Naive thymus-derived CD8-positive, alpha-beta T cell (primary cell): ENCODE measurements around the gene ACOT11. TPM values are rescaled to one million over a fixed set of nuclear protein-coding genes. Genes with fewer than 3 reads are reported as not detected.
A peak's percentile ranks its signal among the peaks of the same experiment; 100 is the strongest.

Source experiments
- ATAC-seq, 2 donors: fragments of 150-1000 bp; cut with Tn5 transposase in 1 of 2; sonication (Bioruptor Pico), chemical (Tn5 transposase) in 1 of 2; 1 replicate in 1 of 2; 2 replicates in 1 of 2; pipeline ENCODE4 v1.10.0; 2021; ENCODE audit warnings: mild to moderate bottlenecking in 2 of 2, moderate library complexity in 2 of 2
- POLR2A ChIA-PET: fragments of 350-600 bp; sonication (Branson Sonifier 250); formaldehyde crosslinking; loops from one replicate; lab custom pipeline; 2021; ENCODE audit warnings: antibody characterized with exemption; lab: Charles Lee
- DNase-seq, 10 donors: peaks; one replicate each; pipeline versions ENCODE4 v3.0.0 to v3.0.0-alpha.2; 2020 to 2022
- H3K27ac Mint-ChIP-seq, 10 donors: one replicate each; pipeline ENCODE4 v1.8.0; 2020 to 2022; ENCODE audit warnings: mild to moderate bottlenecking in 10 of 10, mixed read lengths in 10 of 10, moderate library complexity in 4 of 10, inconsistent platforms in 1 of 10
- H3K27me3 Mint-ChIP-seq, 5 donors: one replicate each; pipeline ENCODE4 v1.8.0; 2021 to 2022; ENCODE audit warnings: mixed read lengths in 5 of 5
- H3K36me3 Mint-ChIP-seq, 3 donors: one replicate each; pipeline ENCODE4 v1.8.0; 2020 to 2022; ENCODE audit warnings: mixed read lengths in 3 of 3, mild to moderate bottlenecking in 2 of 3, inconsistent platforms in 1 of 3
- H3K4me1 Mint-ChIP-seq, 4 donors: one replicate each; pipeline ENCODE4 v1.8.0; 2021 to 2022; ENCODE audit warnings: mixed read lengths in 4 of 4
- H3K4me3 Mint-ChIP-seq, 10 donors: one replicate each; pipeline ENCODE4 v1.8.0; 2020 to 2022; ENCODE audit warnings: mild to moderate bottlenecking in 10 of 10, mixed read lengths in 10 of 10, moderate library complexity in 6 of 10, inconsistent platforms in 1 of 10
- H3K9me3 Mint-ChIP-seq, 9 donors: one replicate each; pipeline ENCODE4 v1.8.0; 2020 to 2022; ENCODE audit warnings: mixed read lengths in 9 of 9, mild to moderate bottlenecking in 3 of 9, inconsistent platforms in 1 of 9, moderate library complexity in 1 of 9
- polyA plus RNA-seq, 3 donors: library from polyadenylated mRNA; unstranded; fragments of 300-500 nt; fragmentation: Illumina TruSeq; gene quantifications; one replicate each; pipeline ENCODE4 v1.2.3, GENCODE V29; 2021
- total RNA-seq, 8 experiments: library from RNA in 2 of 8; stranded (reverse) in 2 of 8; gene quantifications; one replicate each; pipeline ENCODE4 v1.2.3 and lab custom pipeline; 2021 to 2026

Gene ACOT11
- total and polyA plus RNA-seq, 5 experiments from 2014 or later = 0.07 to 0.31 (median 0.22) TPM; not detected in 2

DNA sequence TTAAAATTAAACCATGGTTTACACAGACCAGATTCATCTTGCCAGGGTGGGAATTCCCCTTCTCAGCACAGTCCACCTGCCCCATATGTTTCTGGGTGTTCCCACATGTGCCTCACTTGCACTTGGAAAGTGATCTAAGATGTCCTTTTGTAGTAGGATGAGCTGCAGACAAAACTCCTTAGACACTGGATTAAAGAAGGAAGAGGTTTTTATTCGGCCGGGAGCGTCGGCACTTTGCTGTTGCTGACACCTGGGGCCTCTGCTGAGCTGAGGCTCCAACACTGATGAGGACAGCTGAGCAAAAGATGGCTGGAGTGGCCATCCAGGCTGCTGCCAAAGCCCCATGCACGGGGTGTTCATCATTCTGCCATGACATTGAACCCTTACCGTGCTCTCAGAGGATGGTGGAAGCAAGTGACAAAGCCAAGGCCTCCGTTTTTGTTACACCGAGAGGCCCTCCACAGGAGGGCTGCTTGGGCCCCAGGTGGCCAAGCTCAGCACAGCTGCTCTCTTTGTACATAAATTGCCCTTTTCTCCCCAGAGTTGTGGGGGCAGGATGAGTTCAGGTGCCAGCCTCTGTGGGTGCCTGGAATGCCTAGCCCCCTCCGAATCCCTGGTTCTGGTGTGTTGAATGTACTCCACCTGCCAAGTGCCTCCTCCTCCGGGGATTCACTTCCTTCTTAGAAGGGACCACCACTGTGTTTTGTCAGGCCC lies 7.3 kb upstream of the ACOT11 start:
- POLR2A ChIA-PET = no interaction called here

DNA sequence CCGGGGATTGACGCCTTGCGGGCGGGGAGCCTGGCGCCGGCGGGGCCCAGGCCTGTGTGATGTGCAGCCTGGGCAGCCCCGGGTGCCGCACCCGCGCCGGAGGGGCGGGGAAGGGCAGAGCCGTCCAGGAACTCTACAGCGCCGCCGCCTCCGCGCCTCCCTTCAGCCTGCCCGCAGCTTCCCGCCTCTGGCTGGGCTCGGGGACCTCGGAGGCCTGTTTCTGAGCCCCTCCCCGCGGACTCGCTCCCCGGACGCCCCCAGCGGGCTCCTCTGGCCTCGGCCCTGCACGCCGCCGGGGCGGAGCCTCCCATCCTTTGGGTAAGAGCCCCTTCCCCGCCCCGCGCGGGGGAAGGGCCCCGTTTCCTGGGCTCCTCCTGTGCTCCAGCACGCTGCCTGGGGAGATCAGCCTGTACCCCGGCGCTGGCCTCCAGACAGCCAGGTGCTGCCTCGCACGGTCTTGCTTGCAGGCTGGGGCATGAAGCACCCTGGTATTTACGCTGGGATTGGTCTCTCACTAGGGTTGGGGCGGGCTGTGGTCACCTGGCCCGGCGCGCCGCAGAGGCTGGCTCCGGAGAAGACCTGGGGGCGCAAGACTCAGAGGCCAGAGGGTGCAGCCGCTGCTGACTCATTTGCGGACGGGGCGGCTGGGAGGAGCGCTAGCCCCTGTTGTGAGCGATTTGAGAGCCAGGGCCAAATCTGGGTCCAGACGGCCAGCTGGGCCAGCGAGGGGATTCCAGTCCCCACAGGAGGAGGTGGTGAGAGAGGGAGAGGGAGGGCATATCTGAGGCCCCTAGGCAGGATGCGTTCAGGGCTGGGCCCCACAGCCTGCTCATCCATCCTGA lies 5.7 kb upstream of the ACOT11 start:
- H3K27me3 Mint-ChIP-seq = peaks cover 0 to 4% (median 0%) of the 10 kb centered on the region in 5 donors
- peaks cover 12 to 22% (median 17%) of the 10 kb centered on the region in 4 donors for H3K4me1 Mint-ChIP-seq
- H3K4me3 Mint-ChIP-seq = peak overlapping the region; percentile 75 to 86 (median 81)
- peak; percentile 91 to 93 for ATAC-seq
- H3K9me3 Mint-ChIP-seq = no peaks in the 10 kb centered on the region
- no peaks in the 10 kb centered on the region for H3K36me3 Mint-ChIP-seq
- POLR2A ChIA-PET = no interaction called here
- peak in 9 of 10 donors; percentile 13 to 55 (median 44) for DNase-seq
- peak overlapping the region in 5 of 10 donors; percentile 50 to 64 (median 59) for H3K27ac Mint-ChIP-seq

More for the DNA sequence above, 7.3 kb upstream of the ACOT11 start:
- no peaks in the 10 kb centered on the region for H3K9me3 Mint-ChIP-seq
- peaks cover 0 to 6% (median 0%) of the 10 kb centered on the region in 5 donors for H3K27me3 Mint-ChIP-seq
- peaks cover 11 to 22% (median 17%) of the 10 kb centered on the region in 4 donors for H3K4me1 Mint-ChIP-seq
- DNase-seq (no peak), ATAC-seq (no peak)
- H3K27ac Mint-ChIP-seq = peak overlapping the region in 1 of 10 donors; percentile 16
- H3K4me3 Mint-ChIP-seq = peak overlapping the region in 9 of 10 donors; percentile 20 to 81 (median 48)
- no peaks in the 10 kb centered on the region for H3K36me3 Mint-ChIP-seq

DNA sequence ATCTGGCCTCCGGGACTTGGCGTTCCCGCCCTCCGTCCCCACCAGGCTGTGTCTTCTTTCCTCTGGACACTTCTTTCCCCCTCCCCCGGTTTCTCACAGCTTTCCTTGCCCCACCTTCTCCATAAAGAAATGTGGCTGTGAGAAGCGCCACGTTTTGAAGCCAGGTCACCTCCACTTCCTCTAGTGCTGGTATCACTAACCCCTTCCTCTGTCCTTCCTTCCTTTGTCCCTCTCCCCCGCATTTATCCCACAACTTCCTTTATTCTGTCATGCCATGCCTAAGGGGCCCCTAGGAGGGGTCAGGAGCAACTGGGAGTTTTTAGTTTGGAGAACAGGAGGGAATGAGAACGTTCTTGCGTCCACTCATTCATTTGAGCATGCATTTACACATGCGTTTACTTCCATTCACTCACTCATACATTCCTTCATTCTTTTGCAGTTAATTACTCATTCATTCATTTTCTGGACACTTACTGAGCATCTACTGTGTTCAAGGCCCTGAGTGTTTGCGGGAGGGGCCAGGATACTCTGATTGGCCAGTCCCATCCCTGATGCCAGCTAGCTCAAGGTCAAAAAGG lies 5.0 kb upstream of the ACOT11 start:
- H3K9me3 Mint-ChIP-seq = no peaks in the 10 kb centered on the region
- ATAC-seq = no peak
- H3K4me3 Mint-ChIP-seq = peak overlapping the region; percentile 65 to 86 (median 80)
- no peaks in the 10 kb centered on the region for H3K36me3 Mint-ChIP-seq
- DNase-seq = no peak
- peak overlapping the region in 7 of 10 donors; percentile 19 to 84 (median 59) for H3K27ac Mint-ChIP-seq
- H3K27me3 Mint-ChIP-seq = no peaks in the 10 kb centered on the region
- H3K4me1 Mint-ChIP-seq = peaks cover 12 to 22% (median 17%) of the 10 kb centered on the region in 4 donors
- POLR2A ChIA-PET = no interaction called here

DNA sequence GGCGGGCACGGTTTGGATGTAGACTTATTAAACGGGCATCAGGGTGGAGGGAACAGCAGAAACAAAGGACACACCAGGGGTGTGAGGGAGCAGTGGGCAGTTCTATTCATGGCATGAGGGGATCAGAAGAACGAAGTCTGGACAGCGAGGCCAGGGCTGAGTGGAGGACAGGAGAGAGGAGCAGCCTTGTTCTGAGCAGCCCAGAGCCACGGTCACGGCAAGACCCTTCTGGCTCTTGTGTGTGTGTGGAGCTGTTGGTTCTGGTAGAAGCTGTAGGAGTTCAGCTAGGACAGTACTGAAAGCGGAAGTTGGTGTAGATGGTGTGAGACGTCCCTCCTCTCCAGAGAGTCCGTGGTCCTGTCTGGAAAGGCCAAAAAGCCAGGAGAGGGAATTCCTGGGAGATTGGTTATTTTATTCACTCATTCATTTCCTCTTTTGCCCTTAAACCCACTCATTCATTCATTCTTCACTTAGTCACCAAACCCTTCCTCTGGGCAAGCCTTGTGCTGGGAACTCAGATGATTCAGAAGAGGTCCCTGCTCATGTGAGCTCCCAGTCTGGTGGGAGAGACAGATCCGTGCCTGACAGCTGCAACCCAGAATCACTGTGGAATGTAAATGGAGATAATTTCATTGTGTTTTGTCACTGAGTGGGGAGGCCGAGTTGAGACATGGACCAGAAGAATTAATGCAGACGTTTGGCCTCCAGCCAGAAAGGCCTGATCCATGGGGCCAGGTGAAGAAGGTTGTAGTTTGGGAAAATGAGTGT lies 4.1 kb upstream of the ACOT11 start:
- POLR2A ChIA-PET = no interaction called here
- H3K36me3 Mint-ChIP-seq = no peaks in the 10 kb centered on the region
- no peaks in the 10 kb centered on the region for H3K9me3 Mint-ChIP-seq
- H3K4me1 Mint-ChIP-seq = peaks cover 12 to 22% (median 17%) of the 10 kb centered on the region in 4 donors
- DNase-seq (no peak), ATAC-seq (no peak)
- H3K27ac Mint-ChIP-seq = peak overlapping the region in 4 of 10 donors; percentile 8 to 51 (median 28)
- no peaks in the 10 kb centered on the region for H3K27me3 Mint-ChIP-seq
- H3K4me3 Mint-ChIP-seq = peak overlapping the region in 5 of 10 donors; percentile 7 to 82 (median 65)

DNA sequence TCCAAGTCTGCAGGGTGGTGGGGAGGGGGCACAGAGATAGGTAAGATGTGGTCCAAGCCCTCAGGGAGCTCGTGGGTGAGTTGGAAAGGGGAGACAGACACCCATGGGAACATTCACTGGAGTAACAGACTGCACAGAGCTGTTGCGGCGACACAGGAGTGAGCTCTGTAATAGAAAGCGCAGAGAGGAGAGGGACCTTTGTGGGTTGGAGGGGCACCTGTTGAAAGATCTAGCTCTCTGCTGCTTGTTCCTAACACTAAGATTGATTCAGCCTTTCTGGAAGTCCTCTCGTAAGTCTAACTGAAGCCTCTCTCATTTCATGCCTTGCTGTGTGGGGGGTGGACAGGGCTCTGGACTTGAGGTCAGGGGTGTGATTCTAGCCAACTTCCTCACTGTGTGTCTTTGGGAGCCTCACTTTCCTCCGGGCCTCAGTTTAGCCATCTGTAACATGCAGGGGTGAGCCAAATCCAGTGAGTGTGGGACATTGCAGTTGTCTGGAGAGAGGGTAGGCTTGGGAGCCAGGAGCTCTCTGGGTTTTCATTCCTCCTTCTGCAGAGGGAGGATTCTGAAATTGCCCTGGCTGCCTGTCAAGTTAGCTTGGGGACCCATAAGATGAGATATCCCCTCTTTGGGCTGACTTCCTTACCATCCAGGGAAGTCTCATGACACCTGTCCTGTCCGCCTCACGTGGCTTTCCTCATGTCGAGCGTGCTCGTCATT lies 2.0 kb upstream of the ACOT11 start:
- Mint-ChIP-seq H3K9me3 (no peaks in the 10 kb centered on the region), H3K27ac (peak overlapping the region in 4 of 10 donors; percentile 26 to 52 (median 42)), H3K27me3 (peaks cover 0 to 3% (median 0%) of the 10 kb centered on the region in 5 donors), H3K36me3 (no peaks in the 10 kb centered on the region), H3K4me3 (peak overlapping the region in 1 of 10 donors; percentile 45), H3K4me1 (peaks cover 12 to 19% (median 17%) of the 10 kb centered on the region in 4 donors)
- no peak for DNase-seq
- POLR2A ChIA-PET = interaction anchor here (1.2 kb wide), 1 partner anchor 12 kb away, joined by 3 read pairs; no protein-coding TSS in a partner anchor
- ATAC-seq = no peak

DNA sequence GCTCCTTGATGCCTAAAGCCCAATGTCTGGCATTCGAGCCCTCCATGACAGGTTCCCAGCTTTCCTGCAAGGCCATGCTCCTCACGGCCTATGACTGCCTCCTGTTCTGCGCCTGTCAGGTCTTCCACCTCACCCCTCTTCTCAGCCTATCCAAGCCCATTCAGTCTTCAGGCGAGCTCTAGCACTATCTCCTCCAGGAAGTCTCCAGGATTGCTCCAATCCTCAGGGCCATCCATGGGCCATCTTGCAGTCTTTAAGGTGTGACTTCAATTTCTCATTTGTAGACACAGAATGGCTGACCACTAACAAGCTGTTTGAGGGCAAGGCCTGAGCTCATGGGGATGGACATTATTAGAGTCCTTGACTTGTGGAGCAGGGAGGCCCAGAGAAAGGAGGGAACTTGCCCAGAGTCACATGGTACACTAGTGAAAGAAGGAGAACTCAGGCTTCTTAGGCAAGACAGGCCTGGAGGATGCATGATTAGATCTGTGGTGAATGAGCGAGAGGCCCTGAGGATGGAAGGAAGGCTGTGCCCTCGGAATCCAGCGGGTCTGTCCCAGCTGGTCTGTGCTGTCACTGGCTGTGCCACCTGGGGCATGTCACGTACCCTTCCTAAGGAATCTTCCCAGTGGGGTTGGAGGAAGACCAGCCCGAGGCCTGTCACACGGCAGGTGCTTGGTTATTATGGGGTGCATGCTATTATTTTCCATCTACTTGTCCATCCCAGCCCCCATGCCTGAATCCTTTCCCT lies 1.2 kb upstream of the ACOT11 start:
- no peak for DNase-seq
- Mint-ChIP-seq H3K4me3 (no peak overlapping the region), H3K27ac (peak overlapping the region in 1 of 10 donors; percentile 26), H3K9me3 (no peaks in the 10 kb centered on the region), H3K36me3 (no peaks in the 10 kb centered on the region), H3K27me3 (peaks cover 0 to 3% (median 0%) of the 10 kb centered on the region in 5 donors), H3K4me1 (peaks cover 9 to 14% (median 12%) of the 10 kb centered on the region in 4 donors)
- ATAC-seq = no peak
- POLR2A ChIA-PET = interaction anchor here (1.2 kb wide), 1 partner anchor 12 kb away, joined by 3 read pairs; no protein-coding TSS in a partner anchor

DNA sequence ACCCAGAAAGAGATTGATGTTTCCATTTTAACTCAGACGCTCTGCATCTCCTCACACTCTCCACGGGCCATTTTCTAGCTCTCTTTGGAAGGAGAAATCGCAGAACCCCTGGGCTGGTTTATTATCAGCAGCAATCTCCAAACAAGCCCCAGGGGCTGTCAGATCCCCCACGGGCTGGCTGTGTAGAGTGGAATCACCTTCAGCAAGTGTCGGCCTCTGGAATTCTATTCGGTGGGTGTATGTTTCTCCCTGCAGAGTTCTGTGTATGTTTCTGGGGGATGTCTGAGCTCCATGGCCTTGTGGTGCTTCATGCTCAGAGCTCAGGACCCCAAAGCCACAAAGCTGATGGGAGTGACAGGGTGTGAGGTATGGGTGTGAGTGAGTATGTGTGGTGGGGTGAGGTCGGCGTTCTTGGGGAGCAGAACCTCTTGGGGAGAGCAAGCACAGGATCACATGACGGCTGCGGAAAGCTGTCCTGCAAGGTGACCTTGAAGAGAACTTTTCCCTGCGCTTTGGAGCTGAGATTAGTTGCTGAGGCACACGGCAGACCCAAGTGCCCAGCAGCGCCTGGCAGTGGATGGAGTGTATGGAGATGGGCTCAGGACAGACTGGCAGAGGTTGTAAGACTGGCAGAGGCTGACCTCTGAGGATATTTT lies 489 bp downstream of the ACOT11 start:
- POLR2A ChIA-PET = no interaction called here
- Mint-ChIP-seq H3K36me3 (no peaks in the 10 kb centered on the region), H3K9me3 (no peaks in the 10 kb centered on the region), H3K27ac (no peak overlapping the region), H3K27me3 (peaks cover 0 to 3% (median 0%) of the 10 kb centered on the region in 5 donors), H3K4me3 (no peak overlapping the region), H3K4me1 (peaks cover 0 to 4% (median 2%) of the 10 kb centered on the region in 4 donors)
- no peak for ATAC-seq
- no peak for DNase-seq

DNA sequence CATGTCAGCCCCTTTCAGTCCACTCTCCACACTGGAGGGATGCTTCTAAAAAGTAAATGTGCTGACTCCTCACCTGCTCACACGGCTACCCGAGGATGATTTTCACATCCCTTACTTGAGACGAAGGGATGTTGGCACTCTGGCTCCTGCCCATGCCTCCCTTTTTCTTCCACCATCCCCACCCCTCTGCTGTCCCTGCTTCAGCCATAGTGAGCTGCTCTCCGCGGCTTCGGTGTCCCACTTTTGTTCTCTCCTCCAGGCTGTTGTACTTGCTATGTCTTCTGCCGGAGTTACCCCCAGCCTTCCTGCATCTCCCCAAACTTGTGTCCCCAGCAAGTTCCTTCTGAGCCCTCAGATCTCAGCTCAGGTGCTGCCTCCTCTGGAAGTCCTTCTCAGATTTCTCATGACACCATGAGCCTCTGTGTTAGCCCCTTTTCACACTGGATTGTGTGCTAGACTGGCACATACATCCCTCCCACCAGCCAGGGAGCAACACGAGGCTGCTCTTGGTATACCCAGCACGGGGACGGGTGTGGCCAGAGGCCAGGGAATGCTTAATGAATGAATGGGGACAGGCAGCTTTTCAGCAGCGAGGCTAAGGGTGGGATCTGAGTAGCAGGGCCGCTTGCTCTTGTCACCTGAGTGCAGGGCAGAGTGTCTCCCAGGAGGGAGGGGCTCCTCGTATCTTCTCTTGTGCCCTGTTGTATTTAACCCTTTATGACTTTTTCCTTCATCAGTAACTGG lies 1.3 kb downstream of the ACOT11 start:
- Mint-ChIP-seq H3K36me3 (no peaks in the 10 kb centered on the region), H3K4me3 (no peak overlapping the region), H3K4me1 (peaks cover 0 to 1% (median 0%) of the 10 kb centered on the region in 4 donors), H3K9me3 (no peaks in the 10 kb centered on the region), H3K27ac (peak overlapping the region in 1 of 10 donors; percentile 57), H3K27me3 (peaks cover 0 to 3% (median 0%) of the 10 kb centered on the region in 5 donors)
- DNase-seq (no peak), ATAC-seq (no peak)
- POLR2A ChIA-PET = no interaction called here

DNA sequence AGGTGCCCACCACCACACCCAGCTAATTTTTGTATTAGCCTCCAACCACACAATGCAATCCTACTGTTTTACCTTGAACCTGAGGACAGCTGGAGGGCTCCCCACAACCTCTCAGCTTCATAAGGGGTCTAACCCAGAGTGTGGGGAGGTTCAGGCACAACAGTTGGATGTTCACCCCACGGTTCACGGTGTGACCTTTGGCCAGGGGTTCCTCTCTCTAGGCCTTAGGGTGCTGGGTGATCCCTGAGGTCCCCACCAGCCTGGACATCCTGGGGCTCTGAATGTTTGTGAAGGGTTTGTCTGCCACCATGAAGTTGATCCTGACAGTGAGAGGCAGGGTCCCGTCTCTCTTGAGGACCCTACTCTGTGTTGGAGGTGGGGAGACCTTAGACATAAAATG lies 3.9 kb downstream of the ACOT11 start:
- Mint-ChIP-seq H3K36me3 (peaks cover 0 to 3% (median 0%) of the 10 kb centered on the region in 3 donors), H3K27ac (no peak overlapping the region), H3K9me3 (peaks cover 0 to 8% (median 4%) of the 10 kb centered on the region in 9 donors), H3K4me1 (no peaks in the 10 kb centered on the region), H3K4me3 (no peak overlapping the region), H3K27me3 (peaks cover 0 to 3% (median 0%) of the 10 kb centered on the region in 5 donors)
- ATAC-seq (no peak), DNase-seq (no peak)
- POLR2A ChIA-PET = no interaction called here
